GM21576 (cell line): Measurements from ENCODE around the gene PHB1.
"Not testable (repeated sequence)": the region's sequence is repeated elsewhere in the genome, so short reads cannot be mapped to it uniquely, and the experiment has no call there.

Source experiments
- ATAC-seq: cut with Tn5 transposase; IDR thresholded peaks from one replicate; pipeline ENCODE4 v1.9.1; 2021; ENCODE audit warnings: mild to moderate bottlenecking, moderate library complexity; ENCODE audit not compliant: unreplicated experiment

PHB1 gene

GRCh38 chr17:49381793-49382192 is 32.9 kb downstream of the PHB1 start:
- no peak for ATAC-seq

- no peak for ATAC-seq
Observed at GRCh38 chr17:49381033-49381432, 33.6 kb downstream of the PHB1 start.

DNA sequence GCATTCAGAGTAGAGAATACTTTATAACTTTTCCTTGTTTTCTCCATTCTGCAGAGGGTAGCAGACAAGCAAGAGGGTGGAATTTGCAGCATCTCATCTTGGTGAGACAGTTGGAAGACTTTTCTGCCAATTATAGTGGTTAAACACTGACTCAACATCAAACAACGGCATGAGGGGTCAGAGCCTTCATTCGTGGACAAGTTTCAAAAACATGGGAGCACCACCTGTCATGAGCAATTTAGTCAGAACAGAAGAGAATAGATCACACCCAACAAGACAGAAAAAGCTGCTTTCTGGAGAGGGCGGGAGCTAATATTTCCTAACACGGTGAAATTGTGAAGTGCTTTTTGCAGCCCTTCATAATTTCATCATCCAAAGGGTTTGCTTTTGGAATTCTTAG is 34.8 kb downstream of the PHB1 start:
- ATAC-seq, result no peak

DNA sequence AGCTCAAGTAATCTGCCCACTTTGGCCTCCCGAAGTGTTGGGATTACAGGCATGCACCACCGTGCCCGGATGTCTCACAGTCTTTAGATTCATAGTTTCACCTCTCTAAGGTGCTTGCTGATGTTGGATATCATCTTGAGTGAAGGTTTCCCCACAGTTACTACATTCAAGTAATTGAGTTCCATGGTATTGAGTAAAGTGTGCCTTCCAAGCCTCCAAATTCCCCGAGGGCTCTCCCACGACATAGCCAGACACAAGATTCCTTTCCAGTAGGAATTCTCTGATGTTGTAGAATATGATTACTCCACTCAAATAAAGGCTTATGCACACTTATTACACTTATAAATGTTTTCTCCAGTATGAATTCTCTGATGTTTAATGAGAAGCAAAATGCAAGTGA is 36.4 kb downstream of the PHB1 start:
- no peak for ATAC-seq

DNA sequence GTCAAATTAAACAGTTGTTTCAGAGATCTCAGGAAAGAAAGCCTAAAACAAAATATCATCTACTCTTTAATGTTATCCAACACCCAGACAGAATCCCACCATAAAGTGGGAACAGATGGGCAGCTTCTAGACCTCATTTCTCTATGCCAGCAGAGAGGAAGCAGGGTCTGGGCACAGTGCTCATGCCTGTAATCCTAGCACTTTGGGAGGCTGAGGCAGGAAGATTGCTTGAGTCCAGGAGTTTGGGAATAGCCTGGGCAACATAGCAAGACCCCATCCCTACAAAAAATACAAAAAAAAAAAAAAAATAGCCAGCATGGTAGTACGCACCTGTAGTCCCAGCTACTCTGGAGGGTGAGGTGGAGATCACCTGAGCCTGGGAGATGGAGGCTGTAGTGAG is 39.1 kb downstream of the PHB1 start:
- ATAC-seq, result no peak

DNA sequence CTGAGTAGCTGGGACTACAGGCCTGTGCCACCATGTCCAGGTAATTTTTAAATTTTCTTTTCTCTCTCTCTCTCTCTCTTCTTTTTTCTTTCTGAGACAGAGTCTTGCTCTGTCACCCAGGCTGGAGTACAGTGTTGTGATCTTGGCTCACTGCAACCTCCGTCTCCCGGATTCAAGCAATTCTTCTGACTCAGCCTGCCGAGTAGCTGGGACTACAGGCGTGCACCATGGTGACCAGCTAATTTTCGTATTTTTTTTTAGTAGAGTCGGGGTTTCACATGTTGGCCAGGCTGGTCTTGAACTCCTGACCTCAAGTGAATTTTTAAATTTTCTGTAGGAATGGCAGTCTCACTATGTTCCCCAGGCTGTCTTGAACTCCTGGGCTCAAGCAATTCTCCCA is 41.6 kb downstream of the PHB1 start:
- no peak for ATAC-seq

- ATAC-seq, result no peak
Observed at GRCh38 chr17:49372425-49372824, 42.3 kb downstream of the PHB1 start.

GRCh38 chr17:49370971-49371834 is 43.5 kb downstream of the PHB1 start:
- no peak for ATAC-seq

DNA sequence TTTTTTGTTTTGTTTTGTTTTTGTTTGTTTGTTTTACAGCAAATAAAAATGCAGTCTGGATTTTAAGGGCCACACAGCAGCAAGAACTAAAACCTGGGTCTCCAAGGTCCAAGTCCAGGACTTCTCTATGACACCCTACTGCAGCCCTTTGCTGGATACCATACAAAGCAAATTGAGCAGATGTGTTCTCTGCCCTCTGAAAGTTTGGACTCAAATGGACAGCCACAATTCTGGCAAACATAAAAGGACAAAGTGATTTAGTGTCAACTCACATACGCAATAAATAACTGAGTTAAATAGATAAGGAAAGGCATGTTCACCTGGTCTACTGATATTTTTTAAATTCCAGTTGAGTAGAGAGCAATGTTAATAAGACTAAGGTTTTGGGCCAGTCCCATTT is 44.9 kb downstream of the PHB1 start:
- ATAC-seq, result no peak

- ATAC-seq, result no peak
Observed at GRCh38 chr17:49369089-49369488, 45.6 kb downstream of the PHB1 start.

DNA sequence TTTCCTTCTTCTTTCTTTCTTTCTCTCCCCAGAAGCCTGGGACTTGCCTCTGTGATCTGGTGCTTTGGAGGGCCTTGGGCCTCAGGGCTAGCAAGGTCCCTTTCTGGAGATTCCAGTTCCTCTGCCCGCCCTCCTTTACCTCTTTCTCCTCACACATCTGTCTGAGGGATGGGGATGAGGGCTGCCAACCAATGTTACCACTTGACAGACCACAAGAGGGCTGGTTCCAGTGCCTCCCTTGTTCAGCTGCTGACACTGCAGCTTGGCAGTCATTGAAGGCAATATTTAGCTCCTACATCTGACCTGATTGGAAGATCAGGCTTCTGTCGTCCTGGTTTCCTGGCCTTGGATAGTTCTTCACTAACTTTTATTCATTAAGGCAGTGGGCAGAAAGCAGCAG is 49.0 kb downstream of the PHB1 start:
- no peak for ATAC-seq

DNA sequence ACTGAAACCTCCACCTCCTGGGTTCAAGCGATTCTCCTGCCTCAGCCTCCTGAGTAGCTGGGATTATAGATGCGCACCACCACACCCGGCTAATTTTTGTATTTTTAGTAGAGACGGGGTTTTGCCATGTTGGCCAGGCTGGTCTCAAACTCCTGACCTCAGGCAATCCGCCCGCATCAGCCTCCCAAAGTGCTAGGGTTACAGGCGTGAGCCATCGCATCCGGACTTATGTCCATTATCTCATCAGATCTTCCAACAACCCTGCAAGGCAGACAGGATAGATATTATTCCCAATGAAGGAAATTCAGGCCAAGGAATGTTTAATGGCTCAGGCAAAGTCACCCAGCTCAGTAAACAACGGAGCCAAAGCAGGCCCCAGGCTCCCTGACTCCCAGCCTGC is 49.6 kb downstream of the PHB1 start:
- not testable (repeated sequence) for ATAC-seq

- ATAC-seq, result no peak
Observed at GRCh38 chr17:49364119-49364518, 50.6 kb downstream of the PHB1 start.

- ATAC-seq, result no peak
Observed at GRCh38 chr17:49363251-49363650, 51.4 kb downstream of the PHB1 start.

DNA sequence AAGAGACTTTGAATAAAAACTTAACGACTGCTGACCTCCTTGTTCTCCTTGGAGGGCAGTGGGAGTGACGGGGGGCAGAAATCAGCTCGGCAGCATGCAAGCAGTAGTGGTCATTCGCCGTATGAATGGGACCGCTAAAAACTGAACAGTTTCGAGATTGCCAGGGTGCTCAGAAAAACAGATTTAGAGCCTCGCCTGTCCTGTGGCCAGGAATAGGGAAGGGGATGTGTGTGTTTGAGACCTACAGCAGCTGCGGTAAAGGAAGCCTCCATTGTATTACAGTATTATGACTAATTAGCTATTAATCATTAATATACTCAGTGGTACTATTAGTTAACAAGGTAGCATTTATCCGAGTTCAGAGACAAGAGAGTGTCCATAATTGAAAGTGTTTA is 52.0 kb downstream of the PHB1 start:
- ATAC-seq, result no peak

- peak; percentile 47 for ATAC-seq
Observed at GRCh38 chr17:49361902-49362722, 52.6 kb downstream of the PHB1 start, which contains the start of gene ZNF652. ZNF652 (minus strand) TSS chr17:49362250; CDS start chr17:49317725, 44,525 bp downstream.

- peak; percentile 32 for ATAC-seq
Observed at GRCh38 chr17:49361129-49361901, 53.4 kb downstream of the PHB1 start.

DNA sequence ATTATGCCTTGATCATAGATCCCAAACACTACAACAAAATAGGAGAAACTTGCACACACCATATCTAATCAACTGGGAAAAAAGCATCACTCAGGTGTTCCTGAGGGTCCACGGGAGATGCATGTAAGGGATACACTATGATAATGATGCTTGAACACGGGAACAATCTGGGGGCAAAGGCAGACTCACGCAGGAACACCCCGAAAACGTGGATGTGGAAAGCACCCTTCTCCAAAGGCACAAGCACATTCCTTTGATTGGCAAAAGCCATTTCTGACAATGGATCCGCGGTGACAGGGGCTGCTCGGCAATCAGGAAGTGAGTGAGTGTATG is 53.9 kb downstream of the PHB1 start:
- ATAC-seq, result no peak

GRCh38 chr17:49359990-49360795 is 54.5 kb downstream of the PHB1 start:
- ATAC-seq, result no peak

- ATAC-seq, result peak; percentile 36
Observed at GRCh38 chr17:49358641-49359247, 55.9 kb downstream of the PHB1 start.
